Mesendoderm (in vitro differentiated cells): ENCODE data around the gene ATXN2L.

Source experiments
- DNase-seq: peaks from one replicate; pipeline ENCODE4 v3.0.0; 2013
- H2AK5ac ChIP-seq: 2 replicates; pipeline ENCODE4 v1.6.1; 2013; ENCODE audit warnings: low read length, inconsistent platforms
- H2BK120ac ChIP-seq: 2 replicates; pipeline ENCODE4 v1.6.1; 2013; ENCODE audit warnings: low read depth, mild to moderate bottlenecking, low read length, moderate library complexity, mixed read lengths
- H2BK15ac ChIP-seq: replicated peaks from 2 replicates; pipeline ENCODE4 v1.6.1; 2013; ENCODE audit warnings: low read depth, mild to moderate bottlenecking, moderate library complexity
- H2BK5ac ChIP-seq: 2 replicates; pipeline ENCODE4 v1.6.1; 2013; ENCODE audit warnings: low read length, inconsistent platforms
- H3K18ac ChIP-seq: 2 replicates; pipeline ENCODE4 v1.6.1; 2013; ENCODE audit warnings: mild to moderate bottlenecking, low read length, mixed read lengths
- H3K23ac ChIP-seq: one replicate; pipeline ENCODE4 v1.6.1; 2013; ENCODE audit warnings: low read length
- H3K27ac ChIP-seq: 2 replicates; pipeline ENCODE4 v1.5.1; 2013; ENCODE audit warnings: low read depth, mild to moderate bottlenecking, inconsistent platforms, low read length, moderate library complexity
- H3K27me3 ChIP-seq: 2 replicates; pipeline ENCODE4 v1.6.1; 2013; ENCODE audit warnings: low read length, control low read depth, mild to moderate bottlenecking, inconsistent platforms; ENCODE audit not compliant: insufficient read depth, poor library complexity
- H3K36me3 ChIP-seq: 2 replicates; pipeline ENCODE4 v1.6.1; 2013; ENCODE audit warnings: low read length, inconsistent platforms; ENCODE audit not compliant: control insufficient read depth, insufficient read depth
- H3K4ac ChIP-seq: one replicate; pipeline ENCODE4 v1.6.1; 2013; ENCODE audit warnings: low read depth, mild to moderate bottlenecking, low read length, moderate library complexity
- H3K4me1 ChIP-seq: 2 replicates; pipeline ENCODE4 v1.6.1; 2013; ENCODE audit warnings: low read depth, low read length, inconsistent platforms; ENCODE audit not compliant: control insufficient read depth
- H3K4me2 ChIP-seq: 2 replicates; pipeline ENCODE4 v1.6.1; 2013; ENCODE audit warnings: low read length
- H3K4me3 ChIP-seq: 2 replicates; pipeline ENCODE4 v1.5.1; 2013; ENCODE audit warnings: mild to moderate bottlenecking, low read length
- H3K56ac ChIP-seq: one replicate; pipeline ENCODE4 v1.6.1; 2013; ENCODE audit warnings: low read length
- H3K79me1 ChIP-seq: 2 replicates; pipeline ENCODE4 v1.6.1; 2013; ENCODE audit warnings: low read length, inconsistent platforms
- H3K79me2 ChIP-seq: 2 replicates; pipeline ENCODE4 v1.6.1; 2013; ENCODE audit warnings: mild to moderate bottlenecking, low read length; ENCODE audit not compliant: control insufficient read depth, insufficient read depth
- H3K9ac ChIP-seq: 2 replicates; pipeline ENCODE4 v1.6.1; 2013; ENCODE audit warnings: low read length, inconsistent platforms
- H4K5ac ChIP-seq: one replicate; pipeline ENCODE4 v1.6.1; 2013; ENCODE audit warnings: low read length
- H4K8ac ChIP-seq: one replicate; pipeline ENCODE4 v1.6.1; 2013; ENCODE audit warnings: low read depth, mild to moderate bottlenecking, control low read depth, low read length, moderate library complexity
- WGBS: extraction: QIAGEN DNeasy Blood & Tissue Kit; methylation state at CpG from one replicate; pipeline ENCODE4 v1.1.7; 2013; ENCODE audit warnings: low lambda C conversion rate, missing lambda C conversion rate; ENCODE audit not compliant: insufficient coverage; ENCODE audit errors: extremely low coverage; 5-methylcytosine and 5-hydroxymethylcytosine counted together

Gene ATXN2L

DNA sequence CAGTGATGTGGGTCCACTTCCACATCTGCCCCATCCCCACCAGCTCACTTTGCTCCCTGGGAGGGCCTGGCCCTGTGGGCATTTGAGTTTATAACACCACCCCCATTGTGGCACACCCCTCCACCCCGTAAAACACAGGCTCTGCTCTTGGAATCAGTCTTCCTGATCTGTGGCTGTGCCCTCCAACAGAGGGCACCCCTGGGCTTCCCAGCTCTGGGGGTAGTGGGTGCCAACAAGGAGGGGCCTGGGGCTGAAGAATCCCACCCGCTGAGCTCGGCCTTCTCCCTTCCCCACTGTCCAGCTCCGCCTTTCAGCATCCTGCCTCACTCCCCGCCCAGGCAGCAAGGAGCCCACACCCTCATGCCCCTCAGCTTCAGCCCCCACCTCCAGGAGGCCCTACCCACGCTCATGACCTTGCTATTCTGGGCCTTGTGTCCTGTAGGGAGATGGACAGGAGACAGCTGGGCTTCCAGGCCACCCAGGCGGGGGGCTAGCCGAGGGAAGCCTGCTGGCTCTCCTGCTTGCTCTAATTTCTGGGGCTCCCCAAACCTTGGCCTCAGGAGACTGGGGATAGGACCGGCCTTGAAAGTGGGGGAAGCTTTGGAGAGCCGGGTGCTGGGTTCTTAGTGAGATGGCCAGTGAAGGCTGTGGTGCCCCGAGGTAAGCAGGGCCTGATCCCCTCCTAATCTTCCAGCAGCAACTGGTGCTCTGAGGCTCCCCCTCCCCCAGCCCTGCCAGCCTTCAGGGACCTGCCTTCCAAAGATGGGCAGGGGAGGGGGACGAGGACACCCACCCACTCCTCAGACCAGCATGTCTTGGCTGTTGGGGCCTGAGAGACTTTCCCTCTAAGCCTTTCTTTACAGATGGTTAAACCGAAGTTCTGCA is 52.6 kb downstream of the ATXN2L start:
- no peak for DNase-seq

DNA sequence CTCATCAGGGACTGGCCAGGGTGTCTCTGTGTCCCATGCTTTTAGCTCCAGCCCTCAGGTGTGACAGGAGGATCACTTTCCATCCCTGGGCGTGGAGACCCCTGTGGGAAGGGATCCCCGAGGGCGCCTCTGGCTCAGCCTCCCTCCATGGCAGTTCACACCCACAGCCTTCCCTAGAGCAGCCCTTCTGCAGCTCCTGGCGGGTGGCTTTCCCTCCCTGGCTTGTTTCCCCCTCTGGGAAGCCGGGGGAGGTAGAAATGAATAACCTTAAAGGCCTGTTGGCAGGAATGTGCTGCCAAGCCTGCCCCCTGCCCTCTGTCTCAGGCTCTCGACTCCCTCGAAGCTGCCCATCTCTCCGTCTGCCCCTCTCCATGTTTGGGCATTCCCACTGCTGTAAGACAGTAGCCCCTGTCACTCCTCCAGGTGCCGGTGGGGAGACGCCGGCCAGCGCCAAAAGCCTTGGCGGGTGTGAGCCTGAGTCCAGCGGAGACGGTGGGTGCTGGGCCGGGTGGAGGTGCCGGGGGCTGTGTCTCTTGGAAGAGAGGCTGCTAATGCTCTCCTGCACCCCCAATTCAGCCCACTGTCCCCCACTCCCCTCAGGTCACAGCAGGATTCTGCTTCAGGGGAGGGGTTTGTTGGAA is 53.3 kb downstream of the ATXN2L start:
- WGBS = no CpG with 5 or more reads among the region's 17 CpGs
- H3K4ac ChIP-seq = no peak overlapping the region
- DNase-seq = no peak
- H4K8ac ChIP-seq = no peak overlapping the region
- H3K4me2 ChIP-seq = no peak overlapping the region
- no peaks in the 10 kb centered on the region for H3K27me3 ChIP-seq
- H3K36me3 ChIP-seq = peaks cover 3% of the 10 kb centered on the region
- H3K79me2 ChIP-seq = no peaks in the 10 kb centered on the region
- H3K27ac ChIP-seq = no peak overlapping the region
- no peaks in the 10 kb centered on the region for H3K4me1 ChIP-seq
- H3K9ac ChIP-seq = no peak overlapping the region
- H3K18ac ChIP-seq = no peak overlapping the region
- H2BK120ac ChIP-seq = no peak overlapping the region
- H2AK5ac ChIP-seq = no peak overlapping the region
- no peak overlapping the region for H2BK15ac ChIP-seq
- peak overlapping the region; percentile 25 for H3K56ac ChIP-seq
- no peak overlapping the region for H2BK5ac ChIP-seq
- no peaks in the 10 kb centered on the region for H3K79me1 ChIP-seq
- H3K23ac ChIP-seq = no peak overlapping the region
- H4K5ac ChIP-seq = no peak overlapping the region
- H3K4me3 ChIP-seq = no peak overlapping the region

More for the DNA sequence above, 52.6 kb downstream of the ATXN2L start:
- Histone ChIP-seq H3K79me1 (no peaks in the 10 kb centered on the region), H3K23ac (no peak overlapping the region), H2BK15ac (no peak overlapping the region), H3K4me1 (no peaks in the 10 kb centered on the region), H3K36me3 (peaks cover 3% of the 10 kb centered on the region), H3K4me2 (no peak overlapping the region), H4K5ac (no peak overlapping the region), H3K18ac (no peak overlapping the region), H2BK120ac (no peak overlapping the region), H3K4ac (no peak overlapping the region), H3K27ac (no peak overlapping the region), H2BK5ac (no peak overlapping the region), H3K79me2 (no peaks in the 10 kb centered on the region), H3K56ac (peak overlapping the region; percentile 25), H3K27me3 (no peaks in the 10 kb centered on the region), H2AK5ac (no peak overlapping the region), H3K4me3 (no peak overlapping the region), H3K9ac (no peak overlapping the region), H4K8ac (no peak overlapping the region)
- no CpG with 5 or more reads among the region's 13 CpGs for WGBS

DNA sequence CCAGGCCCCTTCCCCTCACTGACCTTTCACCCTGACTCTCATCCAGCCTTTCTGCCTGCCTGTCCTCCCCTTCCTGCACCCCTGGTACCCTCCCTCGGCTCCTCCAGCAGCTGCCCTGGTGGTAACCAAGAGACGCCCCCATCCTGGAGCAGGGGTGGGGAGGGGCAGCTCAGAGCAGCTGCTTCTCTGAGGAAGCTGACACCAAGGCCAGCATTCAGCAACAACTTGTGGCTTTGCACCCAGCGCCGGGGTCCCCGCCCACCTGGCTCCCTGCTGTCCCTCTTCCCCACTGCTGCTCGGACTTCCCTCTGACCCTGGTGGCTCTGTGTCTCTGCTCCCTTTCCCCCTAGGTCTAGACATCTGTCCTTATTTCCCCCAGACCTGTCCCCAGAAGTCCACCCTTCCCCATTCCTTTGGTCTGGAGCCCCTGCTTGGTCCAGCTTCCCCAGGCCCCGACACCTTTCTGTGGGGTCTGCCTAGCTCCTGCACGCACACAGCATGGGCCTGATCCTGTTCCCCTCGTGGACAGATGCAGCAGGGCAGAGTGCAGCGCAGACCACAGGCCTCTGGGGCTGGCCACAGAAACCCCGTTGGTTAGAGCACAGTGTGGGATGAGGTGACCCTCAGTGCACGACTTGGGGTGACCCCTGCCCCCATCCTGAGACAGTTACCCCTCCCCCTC is 54.3 kb downstream of the ATXN2L start:
- Histone ChIP-seq H3K27ac (no peak overlapping the region), H4K5ac (no peak overlapping the region), H2BK5ac (no peak overlapping the region)

DNA sequence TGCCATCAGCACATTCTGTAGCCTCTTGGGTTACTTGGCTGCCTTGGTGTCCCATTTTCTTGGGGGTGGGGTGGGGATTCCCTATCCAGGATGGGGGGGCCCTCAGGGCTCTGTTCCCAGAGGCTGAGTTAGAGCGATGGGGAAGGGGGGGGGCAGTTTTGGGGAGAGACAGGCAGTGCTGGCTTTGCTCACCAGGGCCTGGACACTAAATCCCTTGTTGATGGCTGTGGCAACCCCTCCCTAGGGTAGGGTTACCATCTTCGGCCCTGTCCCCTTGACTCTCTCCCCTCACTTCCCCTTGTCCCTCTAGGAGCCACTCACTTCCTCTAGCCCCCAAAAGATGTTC is 54.8 kb downstream of the ATXN2L start:
- no peaks in the 10 kb centered on the region for H3K79me2 ChIP-seq
- no peak overlapping the region for H2BK15ac ChIP-seq
- no peak overlapping the region for H3K4me3 ChIP-seq
- no peaks in the 10 kb centered on the region for H3K4me1 ChIP-seq
- no peak overlapping the region for H3K56ac ChIP-seq
- no peak overlapping the region for H2BK5ac ChIP-seq
- H2AK5ac ChIP-seq = no peak overlapping the region
- H3K27ac ChIP-seq = no peak overlapping the region
- H2BK120ac ChIP-seq = no peak overlapping the region
- no peaks in the 10 kb centered on the region for H3K27me3 ChIP-seq
- no peaks in the 10 kb centered on the region for H3K79me1 ChIP-seq
- no peak overlapping the region for H3K18ac ChIP-seq
- H3K36me3 ChIP-seq = peaks cover 2% of the 10 kb centered on the region
- DNase-seq = no peak
- H4K8ac ChIP-seq = no peak overlapping the region
- H3K9ac ChIP-seq = no peak overlapping the region
- no peak overlapping the region for H3K4me2 ChIP-seq
- WGBS = no CpG with 5 or more reads among the region's 2 CpGs
- H3K4ac ChIP-seq = no peak overlapping the region
- H4K5ac ChIP-seq = no peak overlapping the region
- no peak overlapping the region for H3K23ac ChIP-seq

More for the DNA sequence above, 54.3 kb downstream of the ATXN2L start:
- Histone ChIP-seq H3K4me2 (no peak overlapping the region), H3K4me3 (no peak overlapping the region), H3K79me1 (no peaks in the 10 kb centered on the region), H3K4me1 (no peaks in the 10 kb centered on the region), H3K23ac (no peak overlapping the region), H3K9ac (no peak overlapping the region), H3K4ac (no peak overlapping the region), H2BK120ac (no peak overlapping the region), H2AK5ac (no peak overlapping the region), H4K8ac (no peak overlapping the region), H3K18ac (no peak overlapping the region), H3K56ac (no peak overlapping the region), H2BK15ac (no peak overlapping the region), H3K79me2 (no peaks in the 10 kb centered on the region), H3K36me3 (peaks cover 3% of the 10 kb centered on the region), H3K27me3 (no peaks in the 10 kb centered on the region)
- no CpG with 5 or more reads among the region's 12 CpGs for WGBS
- no peak for DNase-seq

DNA sequence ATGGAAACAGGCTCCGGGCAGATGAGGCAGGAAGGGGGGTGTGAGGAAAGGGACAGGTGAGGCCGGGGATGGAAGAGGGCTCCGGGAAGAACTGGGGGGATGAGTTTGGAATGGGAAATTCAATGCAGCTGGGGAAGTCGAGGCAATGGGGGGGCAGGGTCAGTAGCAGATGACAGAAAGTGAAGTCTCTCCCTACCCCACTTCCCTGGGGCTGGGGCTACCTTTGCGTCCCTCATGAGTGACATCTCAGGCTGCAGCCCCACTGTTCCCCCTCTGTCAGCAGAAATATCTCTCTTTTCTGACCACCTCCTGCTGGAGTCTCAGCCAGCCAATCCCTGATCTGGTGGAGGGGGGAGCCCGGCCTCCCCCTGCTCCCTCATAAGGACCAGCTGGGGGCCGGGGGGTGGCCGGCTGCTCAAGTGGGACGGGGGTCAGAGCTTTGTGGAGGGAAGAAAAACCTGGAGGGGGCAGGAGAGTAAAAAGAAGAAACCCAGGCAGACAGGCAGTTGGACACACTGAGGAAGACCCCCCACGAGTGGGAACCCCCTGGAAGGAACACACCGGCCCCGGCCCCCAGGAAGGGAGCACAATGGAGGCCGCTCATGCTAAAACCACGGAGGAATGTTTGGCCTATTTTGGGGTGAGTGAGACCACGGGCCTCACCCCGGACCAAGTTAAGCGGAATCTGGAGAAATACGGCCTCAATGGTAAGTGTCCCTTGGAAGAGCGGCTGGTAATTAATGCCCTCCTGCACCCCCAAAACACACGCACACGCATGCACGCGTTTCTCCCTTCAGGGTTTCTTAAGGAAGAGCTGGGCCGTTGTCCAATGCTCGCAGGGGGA is 55.5 kb downstream of the ATXN2L start, which contains the start of gene ATP2A1:
ATP2A1 (plus strand) TSS at position 406 of the 844 bp plus-strand sequence; CDS start at position 590, 184 bp downstream.
- no peak within 1 kb of the TSS for H2AK5ac ChIP-seq
- no peak within 1 kb of the TSS for H4K5ac ChIP-seq
- WGBS = no CpG with 5 or more reads among the region's 25 CpGs
- H3K56ac ChIP-seq = peak within 1 kb of the TSS; percentile 79
- no peak within 1 kb of the TSS for H3K23ac ChIP-seq
- H3K9ac ChIP-seq = peak within 1 kb of the TSS; percentile 81
- no peaks in the 10 kb centered on the region for H3K4me1 ChIP-seq
- no peak within 1 kb of the TSS for H2BK15ac ChIP-seq
- no peak within 1 kb of the TSS for H4K8ac ChIP-seq
- peak within 1 kb of the TSS; percentile 40 for H3K4me3 ChIP-seq
- no peak within 1 kb of the TSS for H3K4ac ChIP-seq
- no peaks in the 10 kb centered on the region for H3K79me1 ChIP-seq
- DNase-seq = no peak
- no peaks in the 10 kb centered on the region for H3K79me2 ChIP-seq
- peak within 1 kb of the TSS; percentile 42 for H3K4me2 ChIP-seq
- H3K27ac ChIP-seq = no peak within 1 kb of the TSS
- H2BK5ac ChIP-seq = no peak within 1 kb of the TSS
- H3K18ac ChIP-seq = peak within 1 kb of the TSS; percentile 21
- no peaks in the 10 kb centered on the region for H3K27me3 ChIP-seq
- H3K36me3 ChIP-seq = peaks cover 2% of the 10 kb centered on the region
- H2BK120ac ChIP-seq = no peak within 1 kb of the TSS
